Fibroblast of pulmonary artery (primary cell): Measurements from ENCODE around the gene KLKB1.

Experiments
- DNase-seq: peaks from one replicate; pipeline ENCODE4 v3.0.0-alpha.2; 2010; ENCODE audit warnings: low read depth
- H3K4me3 ChIP-seq: replicated peaks from 2 replicates; pipeline ENCODE4 v1.5.1; 2011; ENCODE audit warnings: low read depth, mild to moderate bottlenecking, control low read depth, low read length, moderate library complexity
- CTCF ChIP-seq: IDR thresholded peaks from 2 replicates; pipeline ENCODE4 v1.5.1; 2011; ENCODE audit warnings: mild to moderate bottlenecking, control low read depth, low read length, inconsistent platforms; ENCODE audit errors: missing control alignments

KLKB1 gene

DNA sequence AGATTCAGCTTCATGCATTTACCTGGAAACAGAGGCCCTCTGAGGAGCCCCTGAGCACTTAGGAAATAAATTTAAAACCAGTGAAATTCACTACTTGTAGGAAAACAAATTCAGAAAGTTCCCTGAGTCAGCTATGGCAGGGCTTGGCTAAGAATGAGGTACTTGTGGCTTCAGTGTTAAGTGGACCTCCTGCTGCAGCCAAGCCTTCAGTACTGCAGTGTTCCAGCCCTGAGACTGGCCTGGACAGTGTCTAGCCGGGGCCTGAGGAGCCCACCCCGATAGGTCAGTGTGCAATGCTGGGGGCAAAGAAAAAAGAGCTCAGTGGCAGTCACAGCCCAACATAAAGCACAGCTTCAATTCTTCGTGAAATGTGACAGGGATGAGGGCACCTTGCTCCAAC, 80.6 kb downstream of the KLKB1 start:
- no peak for TF ChIP-seq CTCF
- no peak for DNase-seq
- H3K4me3 ChIP-seq: no peak overlapping the region
